ENCODE data around the gene KRT10.

KRT10 gene

DNA sequence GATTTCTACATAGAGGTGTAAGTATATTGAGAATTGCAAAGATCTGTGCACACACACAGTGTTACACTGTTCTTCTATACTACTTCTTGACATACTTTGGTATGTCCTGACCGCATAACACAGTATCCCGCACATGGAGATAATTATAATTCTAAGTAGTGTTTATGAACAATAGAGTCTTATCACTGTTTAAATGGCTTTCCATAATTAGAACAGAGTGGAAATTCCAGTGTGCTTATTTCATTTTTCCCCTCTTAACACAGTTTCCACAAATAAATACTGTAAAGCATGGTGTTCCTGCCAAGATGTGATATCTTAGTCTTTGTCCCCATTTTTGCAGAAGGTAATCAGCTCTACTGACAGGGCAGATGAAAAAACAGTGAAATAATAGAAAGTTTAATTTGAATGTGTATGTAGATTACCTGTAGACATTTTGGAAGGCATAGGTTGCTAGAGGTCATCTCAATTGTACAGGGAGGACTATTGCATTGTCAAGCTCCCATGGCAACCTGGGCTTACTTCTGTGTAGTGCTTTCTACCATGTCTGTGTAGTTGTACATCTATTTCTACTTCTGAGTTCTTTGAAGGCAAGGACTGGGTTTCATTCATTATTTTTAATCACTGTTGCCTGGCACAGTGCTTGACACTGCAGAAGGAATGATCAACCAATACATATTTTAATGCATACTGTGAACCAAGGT is 12.5 kb downstream of the KRT10 start:
- TF ChIP-seq, protein P1, sequence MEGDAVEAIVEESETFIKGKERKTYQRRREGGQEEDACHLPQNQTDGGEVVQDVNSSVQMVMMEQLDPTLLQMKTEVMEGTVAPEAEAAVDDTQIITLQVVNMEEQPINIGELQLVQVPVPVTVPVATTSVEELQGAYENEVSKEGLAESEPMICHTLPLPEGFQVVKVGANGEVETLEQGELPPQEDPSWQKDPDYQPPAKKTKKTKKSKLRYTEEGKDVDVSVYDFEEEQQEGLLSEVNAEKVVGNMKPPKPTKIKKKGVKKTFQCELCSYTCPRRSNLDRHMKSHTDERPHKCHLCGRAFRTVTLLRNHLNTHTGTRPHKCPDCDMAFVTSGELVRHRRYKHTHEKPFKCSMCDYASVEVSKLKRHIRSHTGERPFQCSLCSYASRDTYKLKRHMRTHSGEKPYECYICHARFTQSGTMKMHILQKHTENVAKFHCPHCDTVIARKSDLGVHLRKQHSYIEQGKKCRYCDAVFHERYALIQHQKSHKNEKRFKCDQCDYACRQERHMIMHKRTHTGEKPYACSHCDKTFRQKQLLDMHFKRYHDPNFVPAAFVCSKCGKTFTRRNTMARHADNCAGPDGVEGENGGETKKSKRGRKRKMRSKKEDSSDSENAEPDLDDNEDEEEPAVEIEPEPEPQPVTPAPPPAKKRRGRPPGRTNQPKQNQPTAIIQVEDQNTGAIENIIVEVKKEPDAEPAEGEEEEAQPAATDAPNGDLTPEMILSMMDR (conservative IDR thresholded peaks at IDR 0.05; ENCODE audit: low read length) = no peak
- DNase-seq (ENCODE audit: low read depth) = peak; percentile 39
- no peak overlapping the region for H3K4me3 ChIP-seq (ENCODE audit: low read length)

DNA sequence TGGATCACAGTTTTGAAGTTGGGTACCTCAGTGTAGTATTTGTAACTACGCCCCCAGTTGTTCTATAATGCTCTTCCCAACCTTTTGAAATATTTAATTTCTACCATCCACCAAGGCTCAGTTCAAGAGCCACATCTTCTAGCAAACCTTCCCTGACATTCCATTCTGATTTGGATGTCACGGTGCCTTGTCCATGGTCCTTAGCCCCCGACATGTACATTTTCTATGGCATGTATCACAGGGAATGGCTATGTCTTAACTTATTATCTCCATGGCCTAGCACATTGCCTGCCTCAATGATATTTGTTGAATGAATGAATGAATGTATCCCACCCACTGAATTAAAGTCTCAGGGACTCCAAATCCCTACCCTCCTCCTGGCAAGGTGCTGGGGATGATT is 16.3 kb downstream of the KRT10 start:
- no peak overlapping the region for H3K4me3 ChIP-seq (ENCODE audit: low read length)
- TF ChIP-seq, protein P1 (conservative IDR thresholded peaks at IDR 0.05; ENCODE audit: low read length) = no peak
- no peak for DNase-seq (ENCODE audit: low read depth)

DNA sequence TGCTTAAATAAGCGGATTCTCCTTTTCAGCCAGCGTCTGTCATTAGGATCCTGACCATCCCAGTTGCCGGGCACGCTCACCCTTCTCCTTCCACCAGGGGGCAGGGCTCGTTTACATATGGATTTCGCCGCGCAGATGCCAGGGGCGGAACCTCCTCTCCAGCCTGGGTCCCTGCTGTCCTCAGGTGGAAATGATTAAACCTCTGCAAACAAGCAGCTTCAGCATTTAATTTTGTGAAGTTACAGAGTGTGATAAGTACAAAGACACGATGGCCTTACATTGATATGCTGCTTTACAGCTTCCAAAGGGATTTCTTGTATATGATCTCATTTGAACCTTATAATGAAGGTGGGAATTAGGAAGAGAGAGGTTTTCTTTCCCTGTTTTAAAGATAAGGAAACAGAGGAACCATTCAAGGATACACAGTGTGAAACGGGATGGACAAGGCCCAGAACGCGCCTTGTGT is 18.8 kb downstream of the KRT10 start:
- DNase-seq (ENCODE audit: low read depth) = peak; percentile 69
- no peak overlapping the region for H3K4me3 ChIP-seq (ENCODE audit: low read length)
- TF ChIP-seq, protein P1 (conservative IDR thresholded peaks at IDR 0.05; ENCODE audit: low read length) = peak; percentile 91

DNA sequence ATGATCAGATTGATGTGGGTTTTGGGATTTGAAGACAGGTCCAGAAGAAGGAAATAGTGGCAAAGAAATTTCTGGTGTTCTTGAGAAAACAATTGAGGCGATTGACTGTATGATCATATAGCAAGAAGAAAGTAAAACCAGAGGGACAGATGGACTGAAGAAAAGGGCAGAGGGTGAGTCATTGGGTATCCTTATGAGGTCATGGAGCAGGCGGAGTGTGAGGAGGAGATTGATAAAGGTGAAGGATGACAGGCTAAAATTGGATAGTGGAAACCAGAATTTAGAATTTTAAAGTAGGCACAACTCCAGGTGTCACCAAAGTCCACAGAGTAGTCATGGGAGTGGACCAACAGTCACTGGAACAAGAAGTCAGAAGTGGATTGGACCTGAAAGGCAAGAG is 21.3 kb downstream of the KRT10 start:
- no peak for DNase-seq (ENCODE audit: low read depth)
- H3K4me3 ChIP-seq (ENCODE audit: low read length) = no peak overlapping the region
- TF ChIP-seq, protein P1 (conservative IDR thresholded peaks at IDR 0.05; ENCODE audit: low read length) = no peak

DNA sequence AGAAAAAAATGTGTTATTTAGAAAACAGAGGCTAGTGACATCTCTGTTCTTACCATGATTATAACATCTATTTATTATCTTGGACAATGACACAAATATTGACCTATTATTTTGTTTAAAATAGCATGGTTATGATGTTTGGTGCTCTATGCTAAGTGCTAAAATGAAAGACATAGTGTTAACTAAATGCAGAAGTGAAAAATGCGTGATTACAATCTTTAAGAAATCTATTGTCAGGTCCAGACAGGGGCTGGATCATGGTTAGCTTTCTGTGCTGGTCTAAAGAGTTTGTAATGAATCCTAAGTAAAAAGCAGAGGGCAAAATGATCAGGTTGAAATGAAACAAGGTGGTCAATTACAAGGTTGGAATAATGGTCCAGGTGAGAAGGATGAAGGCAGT is 22.0 kb downstream of the KRT10 start:
- TF ChIP-seq, protein P1 (conservative IDR thresholded peaks at IDR 0.05; ENCODE audit: low read length) = no peak
- H3K4me3 ChIP-seq (ENCODE audit: low read length) = no peak overlapping the region
- no peak for DNase-seq (ENCODE audit: low read depth)

DNA sequence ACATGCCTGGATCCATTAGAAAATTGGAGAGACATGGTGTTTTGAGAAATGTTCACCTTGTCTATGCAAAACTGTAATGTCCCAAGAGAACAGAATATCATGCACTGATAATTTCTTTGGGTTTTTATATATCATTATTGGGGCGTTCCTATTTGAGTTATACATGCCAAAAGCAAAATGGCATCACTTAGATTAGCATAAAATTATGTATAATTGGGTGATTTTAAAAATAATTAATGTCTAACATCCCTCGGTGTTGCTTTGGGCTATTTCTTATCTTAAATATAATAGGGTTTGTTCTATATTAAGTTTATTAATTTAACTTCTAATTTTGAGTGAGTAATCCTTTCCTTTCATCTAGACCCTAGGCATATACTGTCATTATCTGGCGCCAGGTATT is 22.6 kb downstream of the KRT10 start, which contains the start of gene KRT28:
TSS of gene KRT28 (minus strand) at position 101 of the 400 bp plus-strand sequence. CDS start at position 35, 66 bp downstream.
- TF ChIP-seq, protein P1 (conservative IDR thresholded peaks at IDR 0.05; ENCODE audit: low read length) = no peak
- H3K4me3 ChIP-seq (ENCODE audit: low read length) = no peak within 1 kb of the TSS
- DNase-seq (ENCODE audit: low read depth) = no peak

DNA sequence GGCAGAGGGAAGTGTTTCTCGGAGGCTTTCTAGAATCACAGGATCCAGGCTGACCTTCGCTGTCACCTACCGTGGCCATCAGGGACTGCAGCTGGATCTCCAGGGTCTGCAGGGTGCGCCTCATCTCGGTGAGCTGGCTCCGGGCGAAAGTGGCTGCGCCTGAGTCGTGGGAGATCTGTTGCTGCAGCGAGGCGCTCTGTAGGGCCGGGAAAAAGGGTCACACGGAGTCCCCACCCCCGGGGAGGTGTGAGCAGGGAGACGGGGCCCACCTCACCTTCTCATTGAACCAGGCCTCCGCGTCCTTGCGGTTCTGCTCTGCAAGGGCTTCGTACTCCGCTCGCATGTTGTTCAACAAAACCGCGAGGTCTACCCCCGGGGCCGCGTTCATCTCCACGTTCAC is 25.6 kb downstream of the KRT10 start:
- DNase-seq (ENCODE audit: low read depth) = no peak
- TF ChIP-seq, protein P1 (conservative IDR thresholded peaks at IDR 0.05; ENCODE audit: low read length) = no peak
- no peak overlapping the region for H3K4me3 ChIP-seq (ENCODE audit: low read length)
